NCI-H510A (cell line): ENCODE measurements around the gene CDH12.
"Not testable (repeated sequence)": the region's sequence is repeated elsewhere in the genome, so short reads cannot be mapped to it uniquely, and the experiment has no call there.

Experiments
- DNase-seq: peaks from one replicate; lab custom pipeline; 2025; lab: John Stamatoyannopoulos, UW

The CDH12 gene

DNA sequence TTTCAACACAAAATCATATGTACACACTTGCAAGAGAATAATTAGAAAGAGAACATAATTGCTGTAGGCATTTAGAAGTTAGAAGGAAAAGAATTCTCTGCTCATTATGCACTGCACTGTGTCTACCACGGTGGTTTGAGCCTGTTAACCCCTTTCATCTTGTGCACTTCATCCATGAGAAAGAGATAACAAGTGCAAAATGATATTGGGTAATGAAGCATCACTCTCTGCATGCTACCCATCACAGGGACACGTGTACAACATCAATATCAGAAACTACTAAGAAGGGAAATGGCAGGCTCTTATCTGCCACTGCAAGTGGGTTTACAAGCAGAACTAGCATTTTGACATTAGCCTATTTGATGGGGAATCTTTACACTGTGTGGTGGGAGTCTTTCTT lies 202.6 kb downstream of the CDH12 start:
- no peak for DNase-seq

DNA sequence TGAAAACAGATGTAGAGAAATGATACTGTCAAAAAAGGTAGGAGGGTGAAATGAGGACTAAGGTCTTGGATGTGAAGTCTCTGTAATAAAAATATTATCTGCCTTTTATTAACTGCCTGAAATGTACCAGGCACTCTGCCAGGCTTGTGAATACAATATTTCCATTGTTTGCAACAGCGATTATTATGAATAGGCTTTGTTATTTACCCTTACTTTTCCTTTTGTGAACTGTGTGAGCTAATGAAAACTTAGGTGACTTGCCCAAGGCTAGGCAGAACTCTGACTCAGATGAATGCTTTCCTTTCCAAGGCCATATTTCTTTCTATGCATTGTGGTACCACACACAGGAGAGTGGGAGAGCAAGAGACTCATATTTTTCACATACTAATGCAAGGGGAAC lies 204.1 kb downstream of the CDH12 start:
- DNase-seq, result no peak

GRCh38 chr5:22644859-22645258 lies 208.3 kb downstream of the CDH12 start:
- DNase-seq, result no peak

GRCh38 chr5:22643356-22643755 lies 209.8 kb downstream of the CDH12 start:
- DNase-seq, result no peak

DNA sequence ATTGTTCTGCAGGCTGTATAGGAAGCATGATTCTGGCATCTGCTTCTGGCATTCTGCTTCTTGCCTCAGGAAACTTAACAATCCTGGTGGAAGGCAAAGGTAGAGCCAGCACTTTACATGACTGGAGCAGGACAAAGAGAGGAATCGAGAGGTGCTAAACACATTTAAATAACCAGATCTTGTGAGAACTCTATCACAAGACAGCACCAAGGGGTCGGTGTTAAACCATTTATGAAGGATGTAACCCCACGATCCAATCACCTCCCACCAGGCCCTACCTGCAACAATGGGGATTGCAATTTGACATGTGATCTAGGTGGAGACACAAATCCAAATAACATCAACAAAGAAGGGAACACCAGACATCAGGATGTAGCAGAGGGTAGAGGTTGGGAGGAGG lies 221.5 kb downstream of the CDH12 start:
- DNase-seq, result no peak

DNA sequence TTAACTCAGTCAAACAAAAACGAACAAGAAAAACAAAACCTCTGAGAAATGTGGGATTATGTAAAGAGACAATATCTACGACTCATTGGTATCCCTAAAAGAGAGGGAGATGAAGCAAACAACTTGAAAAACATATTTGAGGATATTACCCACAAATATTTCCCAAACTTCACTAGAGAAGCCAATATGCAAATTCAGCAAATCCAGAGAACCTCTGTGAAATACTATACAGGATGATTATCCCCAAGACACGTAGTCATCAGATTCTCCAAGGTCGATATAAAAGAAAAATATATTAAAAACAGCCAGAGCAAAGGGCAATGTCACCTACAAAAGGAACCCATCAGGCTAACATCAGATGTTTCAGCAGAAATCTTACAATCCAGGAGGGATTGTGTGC lies 226.1 kb downstream of the CDH12 start:
- DNase-seq, result no peak

- DNase-seq, result no peak
These were observed 227.7 kb downstream of the CDH12 start for GRCh38 chr5:22625451-22625850.

DNA sequence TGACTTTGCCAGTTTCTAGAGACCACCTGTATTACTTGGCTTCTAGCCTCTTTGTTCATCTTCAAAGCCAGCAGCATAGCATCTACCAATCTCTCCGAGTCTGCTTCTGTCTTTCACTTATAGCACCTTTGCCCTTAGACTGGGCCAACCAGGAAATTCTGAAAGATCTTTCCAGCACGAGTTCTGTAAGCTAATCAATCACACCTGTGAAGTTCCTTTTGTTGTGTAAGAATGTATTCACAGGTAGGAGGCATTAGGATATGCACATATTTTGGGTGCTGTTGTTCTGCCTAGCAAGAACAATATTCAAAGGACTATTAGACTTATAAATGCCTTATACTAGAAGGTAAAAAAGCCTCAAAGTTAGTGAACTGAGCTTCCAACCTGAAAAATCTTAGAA lies 232.1 kb downstream of the CDH12 start:
- no peak for DNase-seq

DNA sequence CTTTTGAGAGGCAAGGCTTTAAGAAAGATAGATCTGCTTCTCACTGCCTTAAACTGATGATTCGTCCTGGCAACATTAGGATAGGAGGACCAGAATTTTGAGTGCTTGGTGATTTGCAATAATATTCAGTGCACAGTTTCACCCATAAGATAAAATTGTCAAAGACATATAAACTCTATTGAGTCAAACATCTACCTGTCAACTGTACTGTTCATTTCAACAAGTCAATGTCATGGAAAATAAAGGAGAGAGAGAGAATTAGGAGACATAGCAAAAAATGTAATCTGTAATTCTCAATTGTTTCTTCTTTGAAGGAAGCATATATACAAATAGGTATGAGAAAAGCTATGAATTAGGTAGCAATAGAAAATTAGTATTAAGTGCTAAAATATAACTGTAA lies 237.2 kb downstream of the CDH12 start:
- DNase-seq, result no peak

DNA sequence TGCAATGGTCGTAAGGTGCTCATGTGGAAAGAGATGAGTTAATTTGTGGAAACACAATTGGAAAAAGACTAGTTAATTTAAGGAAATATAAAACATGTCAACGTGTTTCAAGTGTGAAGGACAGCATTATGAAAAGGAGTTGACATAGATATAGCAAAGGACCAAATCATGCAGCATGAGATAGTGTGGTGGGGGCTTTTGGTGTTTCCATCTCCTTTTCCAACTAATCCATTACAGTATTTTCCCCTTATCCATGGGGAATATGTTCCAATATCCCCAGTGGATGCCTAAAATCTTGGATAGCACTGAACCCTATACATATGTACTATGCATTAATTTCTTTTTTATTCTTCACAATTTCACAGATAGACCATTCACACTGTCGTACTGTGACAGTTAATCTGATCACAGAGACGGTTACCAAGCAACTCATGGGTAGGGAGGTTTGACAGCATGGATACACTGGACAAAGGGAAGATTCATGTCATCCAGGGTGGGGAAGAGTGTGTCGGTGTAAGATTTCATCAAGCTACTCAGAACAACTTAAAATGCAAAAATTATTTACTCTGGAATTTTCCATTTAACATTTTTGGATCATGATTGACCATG lies 238.6 kb downstream of the CDH12 start:
- no peak for DNase-seq

DNA sequence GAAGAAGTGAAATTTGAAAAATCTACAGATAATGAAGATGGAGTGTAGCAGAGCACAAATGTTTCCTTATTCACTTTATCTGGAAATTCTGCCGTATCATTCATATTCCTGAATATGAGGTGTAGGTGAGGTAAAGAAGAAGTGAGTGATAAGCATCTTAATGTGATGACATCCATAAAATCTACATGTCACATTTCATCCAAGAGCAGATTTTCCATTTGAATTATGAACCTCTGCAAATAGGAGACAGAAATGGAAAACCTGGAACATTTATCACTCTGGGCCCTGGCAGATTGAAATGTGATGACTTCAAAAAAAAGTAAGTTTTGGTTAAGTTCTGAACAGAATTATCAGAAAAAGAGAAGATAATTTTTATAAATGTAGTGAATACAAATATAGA lies 240.2 kb downstream of the CDH12 start:
- no peak for DNase-seq

DNA sequence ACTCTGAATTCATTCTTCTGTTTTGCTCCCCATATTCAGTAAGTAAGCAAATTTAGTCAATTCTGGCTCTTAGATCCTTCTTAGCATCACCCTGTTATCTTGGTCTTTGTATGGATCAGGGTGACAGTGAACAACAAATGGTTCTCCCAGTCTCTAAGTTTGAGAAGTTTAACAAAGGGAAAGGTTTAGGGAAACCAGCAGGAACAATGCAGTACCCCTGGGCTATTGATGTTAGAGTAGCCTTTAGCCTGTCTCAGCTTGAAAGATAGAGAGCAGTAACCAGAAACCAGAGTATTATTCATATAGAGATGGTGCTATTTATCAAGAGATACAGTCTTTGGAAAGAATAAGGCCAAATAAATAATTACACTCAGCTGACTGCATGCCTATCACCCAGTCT lies 241.8 kb downstream of the CDH12 start:
- no peak for DNase-seq

DNA sequence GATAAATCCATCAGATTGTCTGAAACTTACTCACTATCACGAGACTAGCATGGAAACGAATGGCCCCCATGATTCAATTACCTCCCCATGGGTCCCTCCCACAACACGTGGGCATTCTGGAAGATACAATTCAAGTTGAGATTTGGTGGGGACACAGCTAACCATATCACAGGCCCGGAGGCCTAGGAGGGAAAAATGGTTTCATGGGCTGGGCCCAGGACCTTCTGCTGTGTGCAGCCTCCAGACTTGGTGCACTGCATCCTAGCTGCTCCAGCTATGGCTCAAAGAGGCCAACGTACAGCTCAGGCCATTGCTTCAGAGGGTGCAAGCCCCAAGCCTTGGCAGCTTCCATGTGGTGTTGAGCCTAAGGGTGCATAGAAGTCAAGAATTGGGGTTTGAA lies 245.6 kb downstream of the CDH12 start:
- not testable (repeated sequence) for DNase-seq

DNA sequence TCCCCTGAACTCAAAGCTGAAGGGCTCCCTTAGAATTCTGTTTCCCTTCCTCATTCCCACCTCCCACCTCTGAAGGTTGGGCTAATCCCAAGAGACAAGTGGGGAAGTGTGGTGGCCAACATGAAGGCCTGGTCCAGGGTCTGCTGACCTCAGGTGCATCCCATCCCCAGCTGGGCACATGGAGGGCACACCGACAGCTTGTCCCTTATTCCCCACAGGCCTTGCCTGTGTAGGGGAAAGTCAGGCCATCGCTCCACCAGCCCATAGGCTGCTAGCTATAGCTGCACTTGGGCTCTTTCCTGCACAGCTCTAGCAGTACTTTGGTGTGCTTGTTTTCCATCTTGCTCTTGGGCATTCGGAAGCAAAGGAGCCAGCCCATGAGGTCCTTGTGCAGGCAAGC lies 247.7 kb downstream of the CDH12 start:
- no peak for DNase-seq

DNA sequence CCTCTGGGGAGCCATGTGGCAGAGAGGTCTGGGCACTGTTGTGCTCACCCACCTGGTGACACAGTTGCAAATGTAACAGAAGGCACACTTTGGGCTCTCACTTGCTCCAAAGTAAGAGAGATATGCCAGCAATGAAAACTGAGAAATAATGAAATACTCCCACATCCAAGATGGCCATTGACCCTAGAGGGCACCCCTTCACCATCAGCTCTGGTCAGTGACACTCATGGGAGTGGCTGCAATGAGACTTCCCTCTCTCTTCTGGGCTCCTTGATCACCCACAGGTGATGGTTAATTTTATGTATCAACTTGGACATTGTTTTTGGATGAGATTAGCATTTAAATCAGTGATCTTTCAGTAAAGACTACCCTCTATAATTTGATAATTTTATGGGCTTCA lies 248.4 kb downstream of the CDH12 start:
- DNase-seq, result no peak

DNA sequence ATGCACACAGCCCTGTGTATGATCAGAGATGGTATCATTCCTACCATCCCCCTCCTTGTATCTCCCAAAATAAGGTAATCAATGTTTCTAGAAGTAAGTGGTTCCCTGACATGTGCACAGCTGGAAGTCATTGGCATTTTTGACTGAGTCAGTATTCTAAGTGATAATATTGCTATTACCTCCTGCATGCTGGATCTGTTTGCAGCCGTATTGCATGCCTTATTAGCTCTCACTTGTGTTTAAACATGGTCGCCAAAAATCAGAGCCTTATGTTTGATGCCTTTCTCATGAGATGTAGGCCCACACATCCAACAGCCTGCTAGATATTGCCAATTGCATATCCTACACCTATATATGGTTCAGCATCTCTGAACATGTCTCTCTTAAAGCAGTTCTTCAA lies 254.3 kb downstream of the CDH12 start:
- DNase-seq, result no peak

GRCh38 chr5:22596404-22596970 lies 256.7 kb downstream of the CDH12 start:
- no peak for DNase-seq

DNA sequence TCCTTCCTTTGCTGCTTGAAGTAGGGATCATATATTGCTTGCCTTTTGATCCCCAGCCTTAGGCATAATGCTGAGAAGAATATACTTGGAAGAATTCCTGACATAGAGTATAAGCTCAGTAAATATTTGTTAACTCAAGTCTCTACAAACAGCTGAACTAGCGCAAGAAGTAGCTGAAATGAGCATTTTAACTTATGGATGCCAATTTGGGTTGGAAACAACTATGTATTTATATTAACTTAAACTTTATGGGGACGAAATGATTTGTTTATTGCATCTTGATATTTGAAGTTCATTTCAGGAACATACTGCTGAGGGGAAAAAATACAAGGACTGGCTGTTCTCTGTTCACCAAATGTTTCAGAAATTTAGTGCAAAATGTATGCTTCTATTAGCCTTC lies 258.7 kb downstream of the CDH12 start:
- no peak for DNase-seq

GRCh38 chr5:22593592-22593991 lies 259.6 kb downstream of the CDH12 start:
- no peak for DNase-seq

DNA sequence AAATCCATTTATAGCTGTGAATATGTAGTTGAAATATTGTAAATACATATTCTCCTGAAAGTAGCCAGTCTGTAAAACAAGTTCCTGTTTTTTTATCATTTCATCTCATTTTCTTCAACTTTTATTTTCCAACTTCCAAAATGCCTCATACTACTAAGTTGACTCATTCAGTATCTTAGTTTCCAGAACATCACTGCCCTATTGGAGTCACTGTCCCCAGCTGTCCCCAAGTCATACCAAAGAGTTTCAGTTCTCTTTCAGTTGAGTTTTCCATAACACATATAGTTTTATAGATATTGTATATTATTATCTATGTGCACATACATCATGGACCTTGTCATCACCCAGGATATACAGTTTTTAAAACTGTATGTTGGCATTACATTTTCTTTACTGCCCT lies 261.7 kb downstream of the CDH12 start:
- DNase-seq, result no peak

DNA sequence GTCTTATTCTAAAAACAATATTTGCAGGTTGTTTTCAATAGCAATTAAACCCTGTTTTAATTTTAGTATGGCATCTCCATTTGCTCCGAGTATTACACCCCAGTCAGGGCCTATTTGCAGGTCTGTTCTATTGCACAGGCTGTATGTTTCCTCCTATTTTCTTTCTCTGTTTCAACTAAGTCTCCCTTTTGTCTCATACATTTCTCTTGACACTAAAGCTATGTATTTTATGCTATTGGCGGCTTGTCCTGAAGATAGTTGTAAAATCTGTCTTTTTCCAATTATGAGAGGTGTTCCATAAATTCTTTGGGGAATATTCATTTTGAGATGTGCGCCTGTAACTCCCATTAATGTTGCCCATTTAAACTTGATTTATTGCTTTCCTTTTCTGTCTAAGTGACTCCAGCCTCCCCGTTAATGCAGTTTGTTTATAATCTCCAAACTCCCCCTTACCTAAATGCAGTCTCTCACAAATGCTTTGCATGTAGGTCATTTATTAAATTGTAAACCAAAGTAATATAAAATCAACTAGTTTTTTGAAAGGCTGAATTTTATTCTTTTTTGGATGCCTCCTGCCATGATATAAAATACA lies 262.4 kb downstream of the CDH12 start:
- no peak for DNase-seq

DNA sequence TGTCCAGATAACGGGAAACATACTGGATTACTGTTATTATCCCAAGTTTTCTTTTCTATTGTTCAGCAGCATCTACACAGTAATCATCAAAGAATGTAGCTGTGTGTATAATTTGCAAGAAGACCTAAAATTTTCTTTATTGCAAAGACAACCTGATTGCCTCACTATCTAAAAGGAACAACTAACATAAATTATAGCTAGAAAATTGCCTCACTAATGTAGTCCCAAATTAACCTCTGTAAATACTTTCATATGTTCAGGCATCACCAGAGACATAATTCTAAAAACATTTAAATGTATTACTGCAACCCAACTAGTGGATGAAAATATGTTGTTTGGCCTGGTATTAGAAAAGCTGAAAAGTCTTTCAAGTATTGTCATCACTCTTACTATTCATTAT lies 275.4 kb downstream of the CDH12 start:
- DNase-seq, result no peak

DNA sequence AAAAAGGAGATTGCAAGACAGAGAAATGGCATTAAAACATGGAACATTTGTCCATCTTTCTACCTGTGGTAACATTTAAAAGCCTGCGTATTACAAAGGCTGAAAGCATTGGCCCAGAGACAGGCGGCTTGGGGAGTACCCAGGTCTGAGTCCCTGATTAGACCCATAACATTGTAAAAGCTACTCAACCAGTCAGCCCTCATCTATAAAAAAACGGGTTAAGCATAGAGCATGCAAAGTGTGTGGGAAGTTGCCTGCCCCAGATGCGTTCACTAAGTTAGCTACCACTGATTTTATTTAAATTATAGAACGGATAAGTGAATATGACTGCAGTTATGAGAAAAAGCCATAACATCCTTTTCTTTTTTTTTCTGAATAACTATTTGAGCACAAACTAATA lies 276.1 kb downstream of the CDH12 start:
- DNase-seq, result no peak

DNA sequence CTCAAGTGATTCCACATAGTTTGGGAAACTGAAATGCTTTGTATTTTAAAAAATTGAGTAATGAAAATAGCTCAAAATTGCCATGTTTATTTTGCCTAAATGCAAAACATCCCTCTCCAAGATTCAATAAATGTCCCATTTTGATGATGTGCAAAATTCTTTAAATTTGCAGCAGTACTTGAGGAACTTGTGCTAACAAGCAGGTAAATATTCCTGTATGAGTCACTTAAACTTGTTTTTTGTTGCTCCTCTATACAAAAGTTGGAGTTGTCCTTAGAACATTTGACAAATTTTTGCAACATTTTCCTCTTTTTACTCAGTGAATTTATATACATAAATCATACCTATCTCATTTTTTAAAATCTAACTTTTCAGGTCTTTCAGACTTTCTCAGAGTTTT lies 280.2 kb downstream of the CDH12 start:
- DNase-seq, result no peak
